Measurements from ENCODE around the gene TNFSF10. TPM values are rescaled to one million over a fixed set of nuclear protein-coding genes. Genes with fewer than 3 reads are reported as not detected.
"Not testable (repeated sequence)": the region's sequence is repeated elsewhere in the genome, so short reads cannot be mapped to it uniquely, and the experiment has no call there.

The TNFSF10 gene
- total and polyA plus RNA-seq, 4 donors = 5.2 to 19.1 (median 9.3) TPM

- no peaks in the 10 kb centered on the region for H3K4me1 ChIP-seq (ENCODE audit: control insufficient read depth, insufficient read depth, low read length)
- 94% methylated on average over 5 of the region's 5 CpGs for WGBS (ENCODE audit: insufficient coverage)
- DNase-seq (ENCODE audit: low read depth in 4 of 6, low spot score in 6 of 6) = no peak
- H3K36me3 ChIP-seq (ENCODE audit: control insufficient read depth, insufficient read depth, low read length) = no peaks in the 10 kb centered on the region
- H3K4me3 ChIP-seq (ENCODE audit: low read depth, low read length) = no peak overlapping the region
- no peaks in the 10 kb centered on the region for H3K9me3 ChIP-seq (ENCODE audit: control insufficient read depth, insufficient read depth, low read length)
- H3K27me3 ChIP-seq (ENCODE audit: control insufficient read depth, insufficient read depth, low read length) = no peaks in the 10 kb centered on the region
- H3K27ac ChIP-seq (ENCODE audit: low read depth, low read length) = no peak overlapping the region
These were observed 13.8 kb upstream of the TNFSF10 start for GRCh38 chr3:172536993-172537419.

- no peaks in the 10 kb centered on the region for H3K27me3 ChIP-seq (ENCODE audit: control insufficient read depth, insufficient read depth, low read length)
- H3K27ac ChIP-seq (ENCODE audit: low read depth, low read length) = no peak overlapping the region
- H3K9me3 ChIP-seq (ENCODE audit: control insufficient read depth, insufficient read depth, low read length) = no peaks in the 10 kb centered on the region
- H3K36me3 ChIP-seq (ENCODE audit: control insufficient read depth, insufficient read depth, low read length) = no peaks in the 10 kb centered on the region
- H3K4me1 ChIP-seq (ENCODE audit: control insufficient read depth, insufficient read depth, low read length) = no peaks in the 10 kb centered on the region
- H3K4me3 ChIP-seq (ENCODE audit: low read depth, low read length) = no peak overlapping the region
- WGBS (ENCODE audit: insufficient coverage) = no CpG with 5 or more reads among the region's 1 CpG
- DNase-seq (ENCODE audit: low read depth in 4 of 6, low spot score in 6 of 6) = no peak
These were observed 13.3 kb upstream of the TNFSF10 start for GRCh38 chr3:172536505-172536904.

GRCh38 chr3:172530566-172530965 is 7.3 kb upstream of the TNFSF10 start:
- 100% methylated on average over 1 of the region's 2 CpGs for WGBS (ENCODE audit: insufficient coverage)

GRCh38 chr3:172530101-172530561 is 6.9 kb upstream of the TNFSF10 start:
- no peaks in the 10 kb centered on the region for H3K27me3 ChIP-seq (ENCODE audit: control insufficient read depth, insufficient read depth, low read length)
- WGBS (ENCODE audit: insufficient coverage) = 100% methylated on average over 2 of the region's 2 CpGs
- no peak overlapping the region for H3K4me3 ChIP-seq (ENCODE audit: low read depth, low read length)
- no peaks in the 10 kb centered on the region for H3K4me1 ChIP-seq (ENCODE audit: control insufficient read depth, insufficient read depth, low read length)
- H3K9me3 ChIP-seq (ENCODE audit: control insufficient read depth, insufficient read depth, low read length) = no peaks in the 10 kb centered on the region
- H3K27ac ChIP-seq (ENCODE audit: low read depth, low read length) = no peak overlapping the region
- DNase-seq (ENCODE audit: low read depth in 4 of 6, low spot score in 6 of 6) = no peak
- H3K36me3 ChIP-seq (ENCODE audit: control insufficient read depth, insufficient read depth, low read length) = no peaks in the 10 kb centered on the region

More at GRCh38 chr3:172530566-172530965, 7.3 kb upstream of the TNFSF10 start:
- peak in 1 of 6 donors; percentile 25 for DNase-seq (ENCODE audit: low read depth in 4 of 6, low spot score in 6 of 6)
- no peak overlapping the region for H3K27ac ChIP-seq (ENCODE audit: low read depth, low read length)
- no peaks in the 10 kb centered on the region for H3K9me3 ChIP-seq (ENCODE audit: control insufficient read depth, insufficient read depth, low read length)
- no peaks in the 10 kb centered on the region for H3K36me3 ChIP-seq (ENCODE audit: control insufficient read depth, insufficient read depth, low read length)
- H3K27me3 ChIP-seq (ENCODE audit: control insufficient read depth, insufficient read depth, low read length) = no peaks in the 10 kb centered on the region
- H3K4me1 ChIP-seq (ENCODE audit: control insufficient read depth, insufficient read depth, low read length) = no peaks in the 10 kb centered on the region
- no peak overlapping the region for H3K4me3 ChIP-seq (ENCODE audit: low read depth, low read length)

GRCh38 chr3:172528677-172529076 is 5.4 kb upstream of the TNFSF10 start:
- no peaks in the 10 kb centered on the region for H3K36me3 ChIP-seq (ENCODE audit: control insufficient read depth, insufficient read depth, low read length)
- H3K27ac ChIP-seq (ENCODE audit: low read depth, low read length) = no peak overlapping the region
- no peak overlapping the region for H3K4me3 ChIP-seq (ENCODE audit: low read depth, low read length)
- no peaks in the 10 kb centered on the region for H3K9me3 ChIP-seq (ENCODE audit: control insufficient read depth, insufficient read depth, low read length)
- DNase-seq (ENCODE audit: low read depth in 4 of 6, low spot score in 6 of 6) = no peak
- no peaks in the 10 kb centered on the region for H3K27me3 ChIP-seq (ENCODE audit: control insufficient read depth, insufficient read depth, low read length)
- H3K4me1 ChIP-seq (ENCODE audit: control insufficient read depth, insufficient read depth, low read length) = no peaks in the 10 kb centered on the region
- no CpG with 5 or more reads among the region's 3 CpGs for WGBS (ENCODE audit: insufficient coverage)

- WGBS (ENCODE audit: insufficient coverage) = 20% methylated on average over 1 of the region's 2 CpGs
- Histone ChIP-seq H3K27me3 (ENCODE audit: control insufficient read depth, insufficient read depth, low read length) (no peaks in the 10 kb centered on the region), H3K36me3 (ENCODE audit: control insufficient read depth, insufficient read depth, low read length) (no peaks in the 10 kb centered on the region), H3K4me3 (ENCODE audit: low read depth, low read length) (no peak overlapping the region), H3K27ac (ENCODE audit: low read depth, low read length) (no peak overlapping the region), H3K9me3 (ENCODE audit: control insufficient read depth, insufficient read depth, low read length) (no peaks in the 10 kb centered on the region), H3K4me1 (ENCODE audit: control insufficient read depth, insufficient read depth, low read length) (peaks cover 4% of the 10 kb centered on the region)
- DNase-seq (ENCODE audit: low read depth in 4 of 6, low spot score in 6 of 6) = no peak
These were observed 4.1 kb upstream of the TNFSF10 start for GRCh38 chr3:172527306-172527705.

- no peak for DNase-seq (ENCODE audit: low read depth in 4 of 6, low spot score in 6 of 6)
- no peaks in the 10 kb centered on the region for H3K36me3 ChIP-seq (ENCODE audit: control insufficient read depth, insufficient read depth, low read length)
- H3K27ac ChIP-seq (ENCODE audit: low read depth, low read length) = no peak overlapping the region
- no peaks in the 10 kb centered on the region for H3K27me3 ChIP-seq (ENCODE audit: control insufficient read depth, insufficient read depth, low read length)
- no peak overlapping the region for H3K4me3 ChIP-seq (ENCODE audit: low read depth, low read length)
- peaks cover 4% of the 10 kb centered on the region for H3K4me1 ChIP-seq (ENCODE audit: control insufficient read depth, insufficient read depth, low read length)
- 90% methylated on average over 2 of the region's 18 CpGs for WGBS (ENCODE audit: insufficient coverage)
- no peaks in the 10 kb centered on the region for H3K9me3 ChIP-seq (ENCODE audit: control insufficient read depth, insufficient read depth, low read length)
These were observed 1.9 kb upstream of the TNFSF10 start for GRCh38 chr3:172525116-172525613.

GRCh38 chr3:172524611-172525010 is 1.4 kb upstream of the TNFSF10 start:
- H3K36me3 ChIP-seq (ENCODE audit: control insufficient read depth, insufficient read depth, low read length) = no peaks in the 10 kb centered on the region
- no peak overlapping the region for H3K27ac ChIP-seq (ENCODE audit: low read depth, low read length)
- H3K4me1 ChIP-seq (ENCODE audit: control insufficient read depth, insufficient read depth, low read length) = peaks cover 4% of the 10 kb centered on the region
- no peak for DNase-seq (ENCODE audit: low read depth in 4 of 6, low spot score in 6 of 6)
- no peak overlapping the region for H3K4me3 ChIP-seq (ENCODE audit: low read depth, low read length)
- WGBS (ENCODE audit: insufficient coverage) = 91% methylated on average over 2 of the region's 3 CpGs
- no peaks in the 10 kb centered on the region for H3K27me3 ChIP-seq (ENCODE audit: control insufficient read depth, insufficient read depth, low read length)
- H3K9me3 ChIP-seq (ENCODE audit: control insufficient read depth, insufficient read depth, low read length) = no peaks in the 10 kb centered on the region

GRCh38 chr3:172521837-172522726 is 1.1 kb downstream of the TNFSF10 start:
- not testable (repeated sequence) for H3K4me1 ChIP-seq (ENCODE audit: control insufficient read depth, insufficient read depth, low read length); H3K27ac ChIP-seq (ENCODE audit: low read depth, low read length); H3K4me3 ChIP-seq (ENCODE audit: low read depth, low read length); H3K36me3 ChIP-seq (ENCODE audit: control insufficient read depth, insufficient read depth, low read length); H3K9me3 ChIP-seq (ENCODE audit: control insufficient read depth, insufficient read depth, low read length); H3K27me3 ChIP-seq (ENCODE audit: control insufficient read depth, insufficient read depth, low read length)
- peak in 1 of 6 donors; percentile 18 for DNase-seq (ENCODE audit: low read depth in 4 of 6, low spot score in 6 of 6)
- WGBS (ENCODE audit: insufficient coverage) = no CpG with 5 or more reads among the region's 6 CpGs
